Immature natural killer cell (primary cell): ENCODE results near the gene PTPRM. TPM values are rescaled to one million over a fixed set of nuclear protein-coding genes. Genes with fewer than 3 reads are reported as not detected.

Experiments
- DNase-seq, 3 donors: peaks; one replicate each; pipeline ENCODE4 v3.0.0; 2022; ENCODE audit warnings: mixed read lengths in 1 of 3
- H3K27ac Mint-ChIP-seq, 6 donors: one replicate each; pipeline ENCODE4 v1.8.0; 2020; ENCODE audit warnings: mixed read lengths in 6 of 6, mild to moderate bottlenecking in 5 of 6, inconsistent platforms in 4 of 6, moderate library complexity in 3 of 6
- H3K27me3 Mint-ChIP-seq, 3 donors: one replicate each; pipeline ENCODE4 v1.8.0; 2020 to 2021; ENCODE audit warnings: low read depth in 3 of 3, mild to moderate bottlenecking in 3 of 3, mixed read lengths in 3 of 3, moderate library complexity in 3 of 3, inconsistent platforms in 1 of 3
- H3K36me3 Mint-ChIP-seq, 3 donors: one replicate each; pipeline ENCODE4 v1.8.0; 2020; ENCODE audit warnings: mixed read lengths in 3 of 3, inconsistent platforms in 2 of 3, mild to moderate bottlenecking in 2 of 3
- H3K4me1 Mint-ChIP-seq, 2 donors: one replicate each; pipeline ENCODE4 v1.8.0; 2020; ENCODE audit warnings: inconsistent platforms in 2 of 2, mild to moderate bottlenecking in 2 of 2, mixed read lengths in 2 of 2, moderate library complexity in 1 of 2
- H3K4me3 Mint-ChIP-seq, 5 donors: one replicate each; pipeline ENCODE4 v1.8.0; 2020; ENCODE audit warnings: mild to moderate bottlenecking in 5 of 5, mixed read lengths in 5 of 5, inconsistent platforms in 3 of 5, moderate library complexity in 3 of 5
- H3K9me3 Mint-ChIP-seq, 6 donors: one replicate each; pipeline ENCODE4 v1.8.0; 2020; ENCODE audit warnings: mild to moderate bottlenecking in 6 of 6, mixed read lengths in 6 of 6, inconsistent platforms in 4 of 6, moderate library complexity in 3 of 6
- polyA plus RNA-seq, 3 donors: library from polyadenylated mRNA; unstranded; fragments of 300-500 nt; fragmentation: Illumina TruSeq; gene quantifications; one replicate each; pipeline ENCODE4 v1.2.3, GENCODE V29; 2021

PTPRM gene
- polyA plus RNA-seq, 3 donors from 2014 or later: 1.3 to 9.7 (median 3.2) TPM

- H3K9me3 Mint-ChIP-seq: peaks cover 0 to 10% (median 0%) of the 10 kb centered on the region in 6 donors
- H3K27me3 Mint-ChIP-seq: peaks cover 0 to 1% (median 0%) of the 10 kb centered on the region in 3 donors
- H3K4me3 Mint-ChIP-seq: no peak overlapping the region
- H3K36me3 Mint-ChIP-seq: no peaks in the 10 kb centered on the region
- DNase-seq: no peak
- no peaks in the 10 kb centered on the region for H3K4me1 Mint-ChIP-seq
- no peak overlapping the region for H3K27ac Mint-ChIP-seq
These were observed 411.7 kb downstream of the PTPRM start for GRCh38 chr18:7978834-7979233.

GRCh38 chr18:7979714-7980113, 412.6 kb downstream of the PTPRM start:
- Mint-ChIP-seq H3K36me3 (no peaks in the 10 kb centered on the region), H3K9me3 (peaks cover 0 to 10% (median 0%) of the 10 kb centered on the region in 6 donors), H3K27me3 (peaks cover 0 to 1% (median 0%) of the 10 kb centered on the region in 3 donors), H3K4me3 (no peak overlapping the region), H3K4me1 (no peaks in the 10 kb centered on the region), H3K27ac (no peak overlapping the region)
- DNase-seq: no peak

GRCh38 chr18:7980136-7980535, 413.0 kb downstream of the PTPRM start:
- H3K4me1 Mint-ChIP-seq: no peaks in the 10 kb centered on the region
- peaks cover 0 to 1% (median 0%) of the 10 kb centered on the region in 3 donors for H3K27me3 Mint-ChIP-seq
- H3K4me3 Mint-ChIP-seq: no peak overlapping the region
- no peak for DNase-seq
- no peaks in the 10 kb centered on the region for H3K36me3 Mint-ChIP-seq
- no peak overlapping the region for H3K27ac Mint-ChIP-seq
- H3K9me3 Mint-ChIP-seq: peaks cover 0 to 10% (median 0%) of the 10 kb centered on the region in 6 donors

GRCh38 chr18:7980656-7981055, 413.5 kb downstream of the PTPRM start:
- H3K27ac Mint-ChIP-seq: no peak overlapping the region
- no peaks in the 10 kb centered on the region for H3K4me1 Mint-ChIP-seq
- no peak overlapping the region for H3K4me3 Mint-ChIP-seq
- peaks cover 0 to 1% (median 0%) of the 10 kb centered on the region in 3 donors for H3K27me3 Mint-ChIP-seq
- peaks cover 0 to 10% (median 0%) of the 10 kb centered on the region in 6 donors for H3K9me3 Mint-ChIP-seq
- no peak for DNase-seq
- no peaks in the 10 kb centered on the region for H3K36me3 Mint-ChIP-seq

- peaks cover 0 to 6% (median 0%) of the 10 kb centered on the region in 6 donors for H3K9me3 Mint-ChIP-seq
- DNase-seq: no peak
- no peak overlapping the region for H3K4me3 Mint-ChIP-seq
- H3K27me3 Mint-ChIP-seq: peaks cover 0 to 1% (median 0%) of the 10 kb centered on the region in 3 donors
- H3K27ac Mint-ChIP-seq: no peak overlapping the region
- no peaks in the 10 kb centered on the region for H3K4me1 Mint-ChIP-seq
- no peaks in the 10 kb centered on the region for H3K36me3 Mint-ChIP-seq
These were observed 415.1 kb downstream of the PTPRM start for GRCh38 chr18:7982216-7982615.

GRCh38 chr18:7987284-7987976, 420.3 kb downstream of the PTPRM start:
- no peak for DNase-seq
- H3K4me3 Mint-ChIP-seq: no peak overlapping the region
- no peaks in the 10 kb centered on the region for H3K4me1 Mint-ChIP-seq
- H3K27me3 Mint-ChIP-seq: peaks cover 0 to 2% (median 2%) of the 10 kb centered on the region in 3 donors
- no peak overlapping the region for H3K27ac Mint-ChIP-seq
- peaks cover 2 to 23% (median 7%) of the 10 kb centered on the region in 6 donors for H3K9me3 Mint-ChIP-seq
- peaks cover 0 to 3% (median 3%) of the 10 kb centered on the region in 3 donors for H3K36me3 Mint-ChIP-seq

- H3K4me3 Mint-ChIP-seq: no peak overlapping the region
These were observed 423.6 kb downstream of the PTPRM start for GRCh38 chr18:7990670-7991069.

GRCh38 chr18:8001711-8002301, 434.7 kb downstream of the PTPRM start:
- H3K27ac Mint-ChIP-seq: no peak overlapping the region
- no peak for DNase-seq
- H3K9me3 Mint-ChIP-seq: peaks cover 0 to 32% (median 2%) of the 10 kb centered on the region in 6 donors
- no peaks in the 10 kb centered on the region for H3K4me1 Mint-ChIP-seq
- peaks cover 0 to 2% (median 2%) of the 10 kb centered on the region in 3 donors for H3K27me3 Mint-ChIP-seq
- no peak overlapping the region for H3K4me3 Mint-ChIP-seq
- peaks cover 0 to 2% (median 0%) of the 10 kb centered on the region in 3 donors for H3K36me3 Mint-ChIP-seq

More at GRCh38 chr18:7990670-7991069, 423.6 kb downstream of the PTPRM start:
- Mint-ChIP-seq H3K36me3 (peaks cover 0 to 3% (median 3%) of the 10 kb centered on the region in 3 donors), H3K9me3 (peaks cover 11 to 47% (median 18%) of the 10 kb centered on the region in 6 donors), H3K27ac (no peak overlapping the region), H3K4me1 (no peaks in the 10 kb centered on the region), H3K27me3 (peaks cover 0 to 2% (median 2%) of the 10 kb centered on the region in 3 donors)
- no peak for DNase-seq

- no peak overlapping the region for H3K27ac Mint-ChIP-seq
- peaks cover 0 to 2% (median 0%) of the 10 kb centered on the region in 3 donors for H3K36me3 Mint-ChIP-seq
- H3K9me3 Mint-ChIP-seq: peaks cover 0 to 30% (median 2%) of the 10 kb centered on the region in 6 donors
- H3K27me3 Mint-ChIP-seq: peaks cover 0 to 2% (median 0%) of the 10 kb centered on the region in 3 donors
- H3K4me1 Mint-ChIP-seq: no peaks in the 10 kb centered on the region
- no peak for DNase-seq
- H3K4me3 Mint-ChIP-seq: no peak overlapping the region
These were observed 437.0 kb downstream of the PTPRM start for GRCh38 chr18:8003878-8004675.

- no peaks in the 10 kb centered on the region for H3K4me1 Mint-ChIP-seq
- H3K36me3 Mint-ChIP-seq: peaks cover 0 to 2% (median 0%) of the 10 kb centered on the region in 3 donors
- peaks cover 0 to 23% (median 2%) of the 10 kb centered on the region in 6 donors for H3K9me3 Mint-ChIP-seq
- H3K27me3 Mint-ChIP-seq: peaks cover 0 to under 1% (median 0%) of the 10 kb centered on the region in 3 donors
- no peak for DNase-seq
- H3K4me3 Mint-ChIP-seq: no peak overlapping the region
- no peak overlapping the region for H3K27ac Mint-ChIP-seq
These were observed 437.7 kb downstream of the PTPRM start for GRCh38 chr18:8004792-8005191.

GRCh38 chr18:8005870-8006569, 438.9 kb downstream of the PTPRM start:
- peaks cover 0 to 2% (median 0%) of the 10 kb centered on the region in 3 donors for H3K36me3 Mint-ChIP-seq
- no peak overlapping the region for H3K4me3 Mint-ChIP-seq
- DNase-seq: no peak
- no peaks in the 10 kb centered on the region for H3K4me1 Mint-ChIP-seq
- H3K27me3 Mint-ChIP-seq: no peaks in the 10 kb centered on the region
- peaks cover 0 to 31% (median 2%) of the 10 kb centered on the region in 6 donors for H3K9me3 Mint-ChIP-seq
- no peak overlapping the region for H3K27ac Mint-ChIP-seq

- DNase-seq: no peak
- H3K9me3 Mint-ChIP-seq: peaks cover 0 to 27% (median 2%) of the 10 kb centered on the region in 6 donors
- no peaks in the 10 kb centered on the region for H3K4me1 Mint-ChIP-seq
- H3K4me3 Mint-ChIP-seq: no peak overlapping the region
- no peaks in the 10 kb centered on the region for H3K27me3 Mint-ChIP-seq
- H3K27ac Mint-ChIP-seq: no peak overlapping the region
- H3K36me3 Mint-ChIP-seq: peaks cover 0 to 2% (median 0%) of the 10 kb centered on the region in 3 donors
These were observed 439.9 kb downstream of the PTPRM start for GRCh38 chr18:8006979-8007378.

- Mint-ChIP-seq H3K36me3 (peaks cover 0 to 2% (median 0%) of the 10 kb centered on the region in 3 donors), H3K27me3 (no peaks in the 10 kb centered on the region), H3K27ac (no peak overlapping the region), H3K4me3 (no peak overlapping the region), H3K9me3 (peaks cover 0 to 24% (median 3%) of the 10 kb centered on the region in 6 donors), H3K4me1 (no peaks in the 10 kb centered on the region)
- no peak for DNase-seq
These were observed 440.9 kb downstream of the PTPRM start for GRCh38 chr18:8008033-8008432.
